Measurements from ENCODE around the gene TOM1. TPM values are rescaled to one million over a fixed set of nuclear protein-coding genes. Genes with fewer than 3 reads are reported as not detected.

Gene TOM1
- total and polyA plus RNA-seq, 10 of the 15 experiments (the other 5 are each of a cell fraction or from before 2014, with no cell fraction given) = 2.2 to 64.6 (median 40.3) TPM

- WGBS (ENCODE audit: insufficient coverage, insufficient replicate concordance, low lambda C conversion rate, missing lambda C conversion rate) = 73% methylated on average over 5 of the region's 5 CpGs
- Histone ChIP-seq H3K9ac (ENCODE audit: control insufficient read depth, insufficient read depth, low read length) (no peak overlapping the region), H3K27me3 (replicated peaks in 1 of 2; ENCODE audit: control insufficient read depth in 2 of 2, insufficient read depth in 2 of 2, low read length in 1 of 2) (no peaks in the 10 kb centered on the region), H3K4me3 (no peak overlapping the region), H3K36me3 (ENCODE audit: control insufficient read depth in 2 of 2, insufficient read depth in 2 of 2, low read length in 1 of 2) (peaks cover 4 to 6% of the 10 kb centered on the region in 2 experiments; a peak in 3 of 4 replicates), H3K79me2 (ENCODE audit: control insufficient read depth, insufficient read depth, low read length) (peaks cover 5% of the 10 kb centered on the region), H3K4me1 (ENCODE audit: control insufficient read depth, insufficient read depth, low read length) (peaks cover 34% of the 10 kb centered on the region), H4K20me1 (ENCODE audit: control insufficient read depth, insufficient read depth) (no peaks in the 10 kb centered on the region), H3K9me3 (replicated peaks; ENCODE audit: control insufficient read depth, insufficient read depth, low read length) (no peaks in the 10 kb centered on the region), H3K4me2 (ENCODE audit: control insufficient read depth, insufficient read depth) (no peak overlapping the region), H3K27ac (ENCODE audit: control insufficient read depth, insufficient read depth) (no peak overlapping the region), H2AFZ (ENCODE audit: control insufficient read depth, low read depth, low read length) (no peak overlapping the region)
- BruUV-seq (replicated peaks) = no TSS peak
- ChIA-PET RAD21 (ENCODE audit: unreplicated experiment) (interaction anchor here (0.9 to 1.6 kb wide), 5 partner anchors 10 to 44 kb away, joined by 3 to 10 read pairs (median 4); no protein-coding TSS in a partner anchor), SMC1A (ENCODE audit: uncharacterized antibody, unreplicated experiment) (interaction anchor here (0.7 to 5.1 kb wide), 5 partner anchors 13 to 42 kb away, joined by 3 to 27 read pairs (median 4); partner anchors contain the start of gene HMOX1), POLR2A (interaction anchor here (1.4 to 2.1 kb wide), 3 partner anchors 10 to 15 kb away, joined by 6 to 7 read pairs (median 7); partner anchors contain the start of gene HMOX1), CTCF (interaction anchor here (0.7 to 1.4 kb wide), 4 partner anchors 11 to 44 kb away, joined by 3 to 13 read pairs (median 4); no protein-coding TSS in a partner anchor)
- FAIRE-seq = no peak
- ATAC-seq = no peak
- DNase-seq (ENCODE audit: low read depth, low spot score) = no peak
- TF ChIP-seq KAT2A (conservative IDR thresholded peaks at IDR 0.05; ENCODE audit: control insufficient read depth, low read depth, low read length) = no peak
- no peak for TF ChIP-seq IRF4 (IDR thresholded peaks at IDR 0.05; ENCODE audit: low read depth, low read length)
- TF ChIP-seq RCOR1 (conservative IDR thresholded peaks at IDR 0.05; ENCODE audit: low read depth, low read length) = no peak
- TF ChIP-seq ZNF592 (IDR thresholded peaks at IDR 0.05) = no peak
- TF ChIP-seq IRF5 (IDR thresholded peaks at IDR 0.05; ENCODE audit: borderline replicate concordance) = no peak
- TF ChIP-seq MYC (IDR thresholded peaks at IDR 0.05; ENCODE audit: insufficient read depth, insufficient read length, insufficient replicate concordance, low read length, severe bottlenecking) = no peak
- intact Hi-C loops (cut with micrococcal nuclease; ENCODE audit: unreplicated experiment) (no loop called here), in situ Hi-C loops (cut with MboI) (loop anchor here (25.0 kb wide), 1 partner anchor 1817 kb away; the partner anchor contains the start of gene SSTR3)
Measured at GRCh38 chr22:35394810-35395563, 95.3 kb downstream of the TOM1 start.

All from GM12878 (cell line).